Fibroblast of skin of left biceps (primary cell): ENCODE results near the gene RPGRIP1.
"Not testable (repeated sequence)": the region's sequence is repeated elsewhere in the genome, so short reads cannot be mapped to it uniquely, and the experiment has no call there.

Experiments used
- DNase-seq, 2 experiments: peaks; one replicate each; pipeline ENCODE4 v3.0.0-alpha.2; 2013; ENCODE audit warnings: low read depth in 2 of 2

RPGRIP1 gene

DNA sequence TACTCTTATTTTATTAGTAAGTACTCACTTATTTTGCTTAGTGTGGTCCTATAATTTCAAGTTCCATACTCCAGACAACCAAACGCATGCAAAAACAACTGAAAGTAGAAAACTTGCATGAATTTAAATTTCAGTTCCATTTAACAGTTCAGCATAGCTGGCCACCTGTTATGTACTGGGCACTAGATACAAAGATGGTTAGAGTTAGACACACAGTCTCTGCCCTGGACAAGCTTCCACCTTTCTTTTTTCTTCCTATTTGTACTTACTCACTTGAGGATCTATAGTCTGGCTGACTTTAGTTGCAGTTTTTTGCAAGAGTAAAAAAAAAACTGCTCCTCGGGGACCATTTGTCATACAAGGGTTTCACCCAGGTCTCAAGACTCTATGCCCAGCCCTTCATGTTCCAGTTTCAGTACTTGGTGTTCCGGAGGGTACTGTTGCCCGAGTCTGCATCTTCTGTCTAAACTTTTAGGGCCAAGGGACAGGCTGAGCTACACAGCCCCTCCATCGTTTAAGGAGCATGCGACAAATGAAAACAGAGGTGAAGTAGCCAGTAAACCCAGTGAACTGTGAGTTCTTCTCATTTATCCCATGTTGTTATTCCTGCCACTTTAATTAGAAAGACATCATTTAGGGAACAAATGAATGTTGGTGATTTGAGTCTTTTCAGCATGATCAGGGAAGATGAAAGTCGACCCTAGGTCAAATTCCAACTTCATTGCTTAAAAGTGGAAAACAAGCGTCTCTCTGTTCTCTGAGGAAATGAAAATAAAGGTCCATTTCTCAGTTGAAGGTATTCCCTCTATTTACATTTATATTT lies 22.3 kb downstream of the RPGRIP1 start:
- no peak for DNase-seq

DNA sequence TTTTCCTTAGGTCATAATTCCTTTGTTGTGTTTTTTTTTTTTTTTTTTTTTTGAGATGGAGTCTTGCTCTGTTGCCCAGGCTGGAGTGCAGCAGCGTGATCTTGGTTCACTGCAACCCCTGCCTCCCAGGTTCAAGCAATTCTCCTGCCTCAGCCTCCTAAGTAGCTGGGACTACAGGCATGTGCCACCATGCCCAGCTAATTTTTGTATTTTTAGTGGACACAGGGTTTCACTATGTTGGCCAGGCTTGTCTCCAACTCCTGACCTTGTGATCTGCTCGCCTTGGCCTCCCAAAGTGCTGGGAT lies 22.9 kb downstream of the RPGRIP1 start:
- not testable (repeated sequence) for DNase-seq

DNA sequence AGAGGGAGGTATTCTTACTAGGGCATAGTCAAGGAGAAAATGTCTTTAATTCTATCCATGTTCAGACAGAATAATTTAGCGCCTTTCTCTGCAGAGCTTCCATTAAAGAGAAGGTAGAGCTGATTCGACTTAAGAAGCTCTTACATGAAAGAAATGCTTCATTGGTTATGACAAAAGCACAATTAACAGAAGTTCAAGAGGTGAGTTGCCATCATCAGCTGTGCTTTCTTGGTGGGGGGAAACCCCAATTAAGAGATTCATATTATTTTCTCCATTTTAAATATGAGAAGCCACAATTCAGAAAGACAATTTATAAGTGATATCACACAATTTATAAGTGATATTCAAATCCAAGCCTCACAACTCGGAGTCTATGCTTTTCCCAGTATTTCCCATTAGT lies 27.8 kb downstream of the RPGRIP1 start:
- no peak for DNase-seq

DNA sequence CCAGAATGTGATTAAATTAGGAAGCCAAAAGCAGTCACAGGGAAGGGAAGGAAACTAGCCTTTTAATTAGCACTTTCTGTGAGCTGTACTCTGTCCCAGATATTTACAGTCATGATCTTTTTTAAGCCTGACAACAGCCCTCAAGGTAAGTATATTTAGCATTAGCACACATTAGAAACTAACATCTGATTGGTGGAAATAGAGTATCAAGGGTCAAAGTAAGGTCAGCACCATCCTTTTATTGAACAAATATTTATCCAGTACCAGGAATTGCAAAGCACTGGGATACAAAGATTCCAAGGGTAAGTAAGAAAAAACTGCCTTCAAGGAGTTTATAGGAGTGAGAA lies 28.2 kb downstream of the RPGRIP1 start:
- no peak for DNase-seq

DNA sequence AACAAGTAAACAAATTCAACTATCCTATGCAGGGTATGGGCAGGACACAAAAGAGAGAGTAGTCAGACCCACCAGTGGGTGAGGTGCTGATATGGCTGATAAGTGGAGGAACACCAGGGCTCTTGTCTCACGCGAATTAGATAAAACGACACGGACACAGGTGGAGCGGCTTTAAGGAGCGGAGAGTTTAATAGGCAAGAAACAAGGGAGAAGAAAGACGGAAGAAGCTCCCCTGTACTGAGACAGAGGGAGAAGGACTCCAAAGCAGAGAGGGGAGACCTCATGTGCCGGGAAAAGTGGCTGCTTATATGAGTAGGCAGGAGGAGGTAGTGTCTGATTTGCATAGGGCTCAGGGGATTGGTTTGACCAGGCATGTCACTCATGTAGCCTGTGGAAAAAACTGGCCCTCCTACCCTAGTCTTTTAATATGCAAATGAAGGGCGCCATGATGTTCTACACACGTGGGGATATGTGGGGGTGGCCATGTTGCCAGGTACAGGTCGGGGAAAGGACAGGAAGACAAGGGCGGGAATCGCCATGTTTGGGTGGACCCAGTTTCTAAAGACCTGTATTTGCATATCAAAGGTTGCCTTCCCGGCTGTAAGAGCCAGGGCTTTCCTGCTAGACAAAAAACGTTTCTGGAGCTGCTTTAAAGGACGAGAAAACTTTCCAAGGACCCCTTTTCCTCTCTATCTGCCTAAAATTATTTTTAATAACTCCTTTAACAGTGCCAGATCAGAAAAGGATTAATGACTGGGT lies 28.8 kb downstream of the RPGRIP1 start:
- peak in 1 of 2 experiments; percentile 3 for DNase-seq

DNA sequence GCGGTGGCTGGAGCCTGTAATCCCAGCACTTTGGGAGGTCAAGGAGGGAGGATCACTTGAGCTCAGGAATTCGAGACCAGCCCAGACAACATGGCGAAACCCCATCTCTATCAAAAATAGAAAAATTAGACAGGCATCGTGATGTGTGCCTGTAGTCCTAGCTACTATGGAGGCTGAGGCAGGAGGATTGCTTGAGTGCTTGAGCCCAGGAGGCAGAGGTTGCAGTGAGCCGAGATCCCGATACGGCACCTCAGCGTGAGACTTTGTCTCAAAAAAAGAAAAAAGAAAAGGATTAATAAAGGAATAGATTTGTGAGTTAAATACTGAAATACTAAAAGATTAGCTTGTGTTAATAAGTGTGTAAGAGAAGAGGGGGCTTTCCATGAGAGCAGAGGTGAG lies 29.4 kb downstream of the RPGRIP1 start:
- DNase-seq = no peak

DNA sequence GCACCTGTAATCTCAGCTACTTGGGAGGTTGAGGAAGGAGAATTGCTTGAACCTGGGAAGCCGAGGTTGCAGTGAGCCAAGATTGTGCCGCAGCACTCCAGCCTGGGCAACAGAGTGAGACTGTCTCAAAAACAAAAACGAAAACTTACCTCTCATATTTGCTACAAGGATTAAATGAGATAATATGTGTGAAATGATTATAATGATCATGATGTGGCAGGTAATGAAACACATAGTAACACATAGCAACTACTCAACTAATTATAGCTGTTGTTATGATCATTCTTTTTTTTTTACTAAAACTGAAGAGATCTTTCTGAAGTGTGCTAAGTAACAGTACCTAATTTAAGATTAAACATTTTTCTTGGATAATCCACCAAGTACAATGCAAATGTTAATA lies 30.1 kb downstream of the RPGRIP1 start:
- DNase-seq = no peak

DNA sequence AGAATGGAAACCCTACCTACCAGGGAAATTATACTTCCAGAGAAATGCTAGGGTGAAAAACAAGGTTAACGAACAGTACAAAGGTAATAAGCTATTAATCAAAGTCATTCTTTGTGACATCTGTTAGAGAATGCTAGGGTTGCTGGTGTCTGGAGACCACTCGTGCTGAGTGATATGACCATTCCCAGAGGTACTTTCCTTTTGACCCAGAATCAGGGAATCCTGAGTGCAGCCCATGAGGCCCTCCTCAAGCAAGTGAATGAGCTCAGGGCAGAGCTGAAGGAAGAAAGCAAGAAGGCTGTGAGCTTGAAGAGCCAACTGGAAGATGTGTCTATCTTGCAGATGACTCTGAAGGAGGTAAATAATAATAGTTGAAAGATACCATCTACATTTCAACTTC lies 31.7 kb downstream of the RPGRIP1 start:
- no peak for DNase-seq

DNA sequence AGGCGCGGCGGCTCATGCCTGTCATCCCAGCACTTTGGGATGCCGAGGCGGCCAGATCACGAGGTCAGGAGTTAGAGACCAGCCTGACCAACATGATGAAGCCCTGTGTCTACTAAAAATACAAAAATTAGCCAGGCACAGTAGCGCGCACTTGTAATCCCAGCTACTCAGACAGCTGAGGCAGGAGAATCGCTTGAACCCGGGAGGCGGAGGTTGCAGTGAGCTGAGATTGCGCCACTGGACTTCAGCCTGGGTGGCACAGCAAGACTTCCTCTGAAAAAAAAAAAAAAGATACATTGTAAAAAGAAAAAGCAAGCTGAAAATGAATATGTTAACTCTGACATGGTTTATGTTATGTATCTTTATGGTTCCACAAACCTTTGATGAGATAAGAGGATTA lies 33.6 kb downstream of the RPGRIP1 start:
- no peak for DNase-seq

DNA sequence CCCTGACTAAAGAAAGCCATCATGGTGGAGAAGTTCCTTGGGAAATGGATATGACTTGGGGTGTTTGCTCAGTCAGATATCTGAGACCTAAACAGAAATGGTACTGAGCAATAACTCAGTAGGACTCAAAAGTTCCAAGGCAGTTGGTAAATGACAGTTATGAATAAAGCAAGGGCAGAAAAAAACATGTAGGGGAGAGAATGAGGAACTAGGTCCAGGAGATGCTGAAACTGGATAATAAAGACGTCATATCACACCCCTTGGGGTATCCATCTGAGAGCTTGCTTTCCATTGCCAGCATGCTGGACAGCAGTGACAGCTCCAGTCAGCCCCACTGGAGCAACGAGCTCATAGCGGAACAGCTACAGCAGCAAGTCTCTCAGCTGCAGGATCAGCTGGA lies 37.5 kb downstream of the RPGRIP1 start:
- no peak for DNase-seq

DNA sequence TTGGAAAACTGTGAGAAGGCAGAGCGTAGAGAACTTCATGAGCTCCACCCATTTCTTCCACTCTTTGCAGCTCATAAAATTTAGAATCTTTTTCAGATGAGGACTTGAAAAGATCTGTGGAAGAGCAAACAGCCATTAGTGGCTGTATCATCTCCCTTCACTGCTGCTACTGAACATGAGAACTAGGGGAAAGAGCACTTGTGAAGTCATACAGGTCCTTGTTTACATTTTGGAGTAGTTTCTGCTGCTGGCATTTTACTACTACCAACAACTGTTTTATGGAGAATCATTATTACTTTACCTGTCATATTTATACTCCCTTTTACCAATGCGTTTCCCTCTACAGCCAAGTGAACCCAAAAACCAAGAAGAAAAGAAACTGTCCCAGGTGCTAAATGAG lies 41.0 kb downstream of the RPGRIP1 start:
- DNase-seq = no peak

DNA sequence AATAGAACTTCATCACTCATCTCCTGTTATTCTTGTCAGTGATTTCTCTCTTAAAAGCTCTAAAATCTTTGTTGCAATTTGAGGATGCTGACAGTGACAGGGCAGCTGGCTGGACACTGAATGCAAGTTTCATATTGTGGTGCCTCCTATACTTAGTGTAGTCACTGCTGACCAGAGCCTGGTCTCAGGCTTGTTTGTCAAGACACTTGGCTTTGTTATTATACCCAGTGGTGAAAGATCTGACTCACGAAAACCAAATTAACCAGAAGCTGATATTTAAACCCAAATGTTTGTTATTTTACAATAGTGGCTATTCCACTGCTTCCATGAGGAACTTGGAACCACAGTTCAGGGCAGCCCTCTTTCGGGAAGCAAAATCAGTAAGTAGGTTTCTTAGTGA lies 42.8 kb downstream of the RPGRIP1 start:
- DNase-seq = no peak

DNA sequence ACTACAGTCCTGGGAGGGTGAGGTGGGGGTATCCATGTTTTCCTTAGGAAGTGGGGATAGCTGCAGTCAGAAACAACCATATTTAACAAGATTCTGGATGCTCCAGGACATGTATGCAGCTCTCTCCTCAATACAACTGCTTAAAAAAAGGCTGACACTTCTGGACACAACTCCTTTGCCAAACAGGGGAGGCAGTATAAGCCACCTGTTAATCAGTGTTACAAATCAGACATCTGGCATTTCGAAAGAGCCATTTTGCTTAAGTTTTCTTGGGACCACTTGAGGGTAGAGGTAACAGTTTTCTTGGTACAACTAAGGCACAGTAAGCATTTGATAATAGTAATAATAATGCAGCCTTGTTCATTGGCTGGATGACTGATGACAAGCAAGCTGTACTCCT lies 47.1 kb downstream of the RPGRIP1 start:
- no peak for DNase-seq
